Measurements from ENCODE around the gene USP35. TPM values are rescaled to one million over a fixed set of nuclear protein-coding genes. Genes with fewer than 3 reads are reported as not detected.
A peak's percentile ranks its signal among the peaks of the same experiment; 100 is the strongest.

Gene USP35
- total RNA-seq, 3 donors from 2014 or later = 5.1 to 16.1 (median 11.3) TPM

DNA sequence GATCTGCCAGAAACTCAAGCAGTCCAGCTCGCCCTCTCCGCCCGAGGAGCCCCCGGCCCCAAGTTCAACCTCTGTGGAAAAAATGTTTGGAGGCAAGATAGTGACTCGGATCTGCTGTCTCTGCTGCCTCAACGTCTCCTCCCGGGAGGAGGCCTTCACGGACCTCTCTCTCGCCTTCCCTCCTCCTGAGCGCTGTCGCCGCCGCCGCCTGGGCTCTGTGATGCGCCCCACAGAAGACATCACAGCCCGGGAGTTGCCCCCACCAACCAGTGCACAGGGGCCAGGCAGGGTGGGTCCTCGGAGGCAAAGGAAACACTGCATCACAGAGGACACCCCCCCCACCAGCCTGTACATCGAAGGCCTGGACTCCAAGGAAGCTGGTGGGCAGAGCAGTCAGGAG, 20.8 kb downstream of the USP35 start:
- TF ChIP-seq POLR2A (IDR thresholded peaks at IDR 0.05) (no peak), POLR2AphosphoS5 (IDR thresholded peaks at IDR 0.05) (no peak)
- TF ChIP-seq, protein P1, sequence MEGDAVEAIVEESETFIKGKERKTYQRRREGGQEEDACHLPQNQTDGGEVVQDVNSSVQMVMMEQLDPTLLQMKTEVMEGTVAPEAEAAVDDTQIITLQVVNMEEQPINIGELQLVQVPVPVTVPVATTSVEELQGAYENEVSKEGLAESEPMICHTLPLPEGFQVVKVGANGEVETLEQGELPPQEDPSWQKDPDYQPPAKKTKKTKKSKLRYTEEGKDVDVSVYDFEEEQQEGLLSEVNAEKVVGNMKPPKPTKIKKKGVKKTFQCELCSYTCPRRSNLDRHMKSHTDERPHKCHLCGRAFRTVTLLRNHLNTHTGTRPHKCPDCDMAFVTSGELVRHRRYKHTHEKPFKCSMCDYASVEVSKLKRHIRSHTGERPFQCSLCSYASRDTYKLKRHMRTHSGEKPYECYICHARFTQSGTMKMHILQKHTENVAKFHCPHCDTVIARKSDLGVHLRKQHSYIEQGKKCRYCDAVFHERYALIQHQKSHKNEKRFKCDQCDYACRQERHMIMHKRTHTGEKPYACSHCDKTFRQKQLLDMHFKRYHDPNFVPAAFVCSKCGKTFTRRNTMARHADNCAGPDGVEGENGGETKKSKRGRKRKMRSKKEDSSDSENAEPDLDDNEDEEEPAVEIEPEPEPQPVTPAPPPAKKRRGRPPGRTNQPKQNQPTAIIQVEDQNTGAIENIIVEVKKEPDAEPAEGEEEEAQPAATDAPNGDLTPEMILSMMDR (IDR thresholded peaks at IDR 0.05) = no peak
- Histone ChIP-seq H3K9me3 (no peaks in the 10 kb centered on the region), H3K36me3 (no peaks in the 10 kb centered on the region), H3K27ac (no peak overlapping the region), H3K4me3 (no peak overlapping the region), H3K27me3 (no peaks in the 10 kb centered on the region), H3K4me1 (no peaks in the 10 kb centered on the region)
- peak in 1 of 2 donors; percentile 47 for DNase-seq (ENCODE audit: low spot score in 2 of 2)
- intact Hi-C loops (cut with DNase I; ENCODE audit: low total_unique reads) = no loop called here

DNA sequence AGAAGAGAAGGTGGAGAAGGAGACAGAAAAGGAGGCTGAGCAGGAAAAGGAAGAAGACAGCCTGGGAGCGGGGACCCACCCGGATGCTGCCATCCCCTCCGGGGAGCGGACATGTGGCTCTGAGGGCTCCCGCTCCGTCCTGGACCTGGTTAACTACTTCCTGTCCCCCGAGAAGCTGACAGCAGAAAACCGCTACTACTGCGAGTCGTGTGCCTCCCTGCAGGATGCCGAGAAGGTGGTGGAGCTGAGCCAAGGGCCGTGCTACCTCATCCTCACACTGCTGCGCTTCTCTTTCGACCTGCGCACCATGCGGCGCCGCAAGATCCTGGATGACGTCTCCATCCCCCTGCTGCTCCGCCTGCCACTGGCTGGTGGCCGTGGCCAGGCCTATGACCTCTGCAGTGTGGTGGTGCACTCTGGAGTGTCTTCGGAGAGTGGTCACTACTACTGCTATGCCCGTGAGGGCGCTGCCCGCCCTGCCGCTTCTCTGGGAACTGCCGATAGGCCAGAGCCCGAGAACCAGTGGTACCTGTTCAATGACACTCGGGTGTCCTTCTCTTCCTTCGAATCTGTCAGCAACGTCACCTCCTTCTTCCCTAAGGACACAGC, 21.4 kb downstream of the USP35 start:
- H3K9me3 ChIP-seq = no peaks in the 10 kb centered on the region
- no peaks in the 10 kb centered on the region for H3K27me3 ChIP-seq
- no peak for TF ChIP-seq POLR2AphosphoS5 (IDR thresholded peaks at IDR 0.05)
- TF ChIP-seq, protein P1 (IDR thresholded peaks at IDR 0.05) = no peak
- no peaks in the 10 kb centered on the region for H3K36me3 ChIP-seq
- H3K4me1 ChIP-seq = no peaks in the 10 kb centered on the region
- no peak overlapping the region for H3K27ac ChIP-seq
- no peak overlapping the region for H3K4me3 ChIP-seq
- peak in 1 of 2 donors; percentile 19 for DNase-seq (ENCODE audit: low spot score in 2 of 2)
- intact Hi-C loops (cut with DNase I; ENCODE audit: low total_unique reads) = no loop called here

DNA sequence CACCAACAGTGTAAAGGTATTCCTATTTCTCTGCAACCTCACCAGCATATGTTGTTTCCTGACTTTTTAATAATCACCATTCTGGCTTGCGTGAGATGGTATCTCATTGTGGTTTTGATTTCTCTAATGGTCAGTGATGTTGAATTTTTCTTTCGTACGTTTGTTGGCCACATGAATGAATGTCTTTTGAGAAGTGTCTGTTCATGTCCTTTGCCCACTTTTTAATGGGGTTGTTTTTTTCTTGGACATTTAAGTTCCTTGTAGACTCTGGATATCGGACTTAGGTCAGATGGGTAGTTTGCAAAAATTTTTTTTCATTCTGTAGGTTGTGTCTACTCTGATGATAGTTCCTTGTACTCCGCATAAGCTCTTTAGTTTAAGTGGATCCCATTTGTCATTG, 22.8 kb downstream of the USP35 start:
- H3K27ac ChIP-seq = no peak overlapping the region
- H3K27me3 ChIP-seq = no peaks in the 10 kb centered on the region
- no peaks in the 10 kb centered on the region for H3K36me3 ChIP-seq
- DNase-seq (ENCODE audit: low spot score in 2 of 2) = no peak
- H3K4me1 ChIP-seq = no peaks in the 10 kb centered on the region
- intact Hi-C loops (cut with DNase I; ENCODE audit: low total_unique reads) = no loop called here
- no peaks in the 10 kb centered on the region for H3K9me3 ChIP-seq
- TF ChIP-seq POLR2AphosphoS5 (IDR thresholded peaks at IDR 0.05) = no peak
- no peak for TF ChIP-seq POLR2A (IDR thresholded peaks at IDR 0.05)
- TF ChIP-seq, protein P1 (IDR thresholded peaks at IDR 0.05) = no peak
- no peak overlapping the region for H3K4me3 ChIP-seq

DNA sequence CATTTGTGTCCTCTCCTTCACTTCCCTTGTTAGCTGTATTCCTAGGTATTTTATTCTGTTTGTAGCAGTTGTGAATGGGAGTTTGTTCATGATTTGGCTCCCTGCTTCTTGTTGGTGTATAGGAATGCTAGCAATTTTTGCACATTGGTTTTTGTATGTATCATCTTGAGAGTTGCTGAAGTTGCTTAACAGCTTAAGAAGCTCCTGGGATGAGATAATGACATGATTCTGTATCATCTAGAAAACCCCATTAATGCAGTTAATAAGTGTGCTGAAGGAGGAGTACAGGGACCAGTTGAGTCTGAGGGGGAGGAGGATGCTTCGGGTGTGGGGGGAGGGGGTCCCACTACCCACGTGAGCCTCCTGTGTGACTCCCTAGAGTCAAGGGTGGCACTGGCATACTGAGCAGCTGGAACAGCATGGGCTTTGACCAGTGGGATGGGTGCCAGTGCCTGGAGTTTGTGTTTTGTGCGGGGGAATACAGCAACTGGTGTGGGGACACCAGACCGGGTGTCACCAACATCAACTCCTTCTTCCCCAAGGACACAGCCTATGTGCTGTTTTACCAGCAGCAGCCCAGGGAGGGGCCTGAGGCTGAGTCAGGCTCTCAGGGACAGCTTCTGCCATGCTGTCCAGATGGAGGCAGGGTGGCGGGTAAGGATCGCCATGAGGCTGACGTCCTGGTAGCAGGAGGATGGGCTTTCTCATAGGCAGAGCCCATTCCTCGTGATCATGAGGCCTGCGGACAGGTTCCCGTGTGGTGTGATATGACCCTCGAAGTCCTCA, 24.1 kb downstream of the USP35 start:
- H3K27me3 ChIP-seq = no peaks in the 10 kb centered on the region
- intact Hi-C loops (cut with DNase I; ENCODE audit: low total_unique reads) = no loop called here
- no peak for TF ChIP-seq POLR2A (IDR thresholded peaks at IDR 0.05)
- no peak for TF ChIP-seq POLR2AphosphoS5 (IDR thresholded peaks at IDR 0.05)
- TF ChIP-seq, protein P1 (IDR thresholded peaks at IDR 0.05) = no peak
- H3K4me1 ChIP-seq = no peaks in the 10 kb centered on the region
- no peak overlapping the region for H3K4me3 ChIP-seq
- peak in 1 of 2 donors; percentile 34 for DNase-seq (ENCODE audit: low spot score in 2 of 2)
- no peaks in the 10 kb centered on the region for H3K36me3 ChIP-seq
- no peaks in the 10 kb centered on the region for H3K9me3 ChIP-seq
- peak overlapping the region in 1 of 2 donors; percentile 63 for H3K27ac ChIP-seq

Measured in breast epithelium (tissue), 4 donors.